Keratinocyte (primary cell): ENCODE measurements around the gene CHN2. TPM values are rescaled to one million over a fixed set of nuclear protein-coding genes. Genes with fewer than 3 reads are reported as not detected.

ENCODE experiments used
- DNase-seq: peaks from one replicate; pipeline ENCODE4 v3.0.0-alpha.2; 2011; ENCODE audit warnings: low read depth, missing footprints, low spot score
- FAIRE-seq: peaks from 2 replicates; lab custom pipeline; 2011; peaks lifted over from hg19 to GRCh38; lab: Jason Lieb, UNC
- H2AFZ ChIP-seq: 2 replicates; pipeline ENCODE4 v1.6.0; 2012; ENCODE audit warnings: low read length, control low read depth, inconsistent platforms; ENCODE audit not compliant: control insufficient read depth
- H3K27ac ChIP-seq: 2 replicates; pipeline ENCODE4 v1.5.1; 2011; ENCODE audit warnings: low read length; ENCODE audit not compliant: control insufficient read depth, insufficient read depth
- H3K27me3 ChIP-seq: 3 replicates; pipeline ENCODE4 v1.6.0; 2011; ENCODE audit warnings: low read length; ENCODE audit not compliant: control insufficient read depth, insufficient read depth; ENCODE audit errors: extremely low read depth
- H3K36me3 ChIP-seq, 2 experiments: 2 replicates in 1 of 2; 3 replicates in 1 of 2; pipeline ENCODE4 v1.5.1; 2011; ENCODE audit warnings: low read length in 2 of 2, mild to moderate bottlenecking in 1 of 2; ENCODE audit not compliant: control insufficient read depth in 2 of 2, insufficient read depth in 2 of 2; ENCODE audit errors: extremely low read depth in 1 of 2
- H3K4me1 ChIP-seq: 3 replicates; pipeline ENCODE4 v1.5.1; 2011; ENCODE audit warnings: low read length; ENCODE audit not compliant: control insufficient read depth, insufficient read depth; ENCODE audit errors: extremely low read depth
- H3K4me2 ChIP-seq: 3 replicates; pipeline ENCODE4 v1.6.0; 2011; ENCODE audit warnings: low read depth, low read length; ENCODE audit not compliant: control insufficient read depth, insufficient read depth; ENCODE audit errors: extremely low read depth
- H3K4me3 ChIP-seq, 3 experiments: fragments of 200-600 bp in 1 of 3; sonication (generic) in 1 of 3; 2 replicates in 2 of 3; 3 replicates in 1 of 3; pipeline ENCODE4 v1.5.1; 2011 to 2016; ENCODE audit warnings: low read length in 3 of 3, mild to moderate bottlenecking in 3 of 3, control low read depth in 2 of 3, inconsistent platforms in 1 of 3, low read depth in 1 of 3, mixed read lengths in 1 of 3, mixed run types in 1 of 3, moderate library complexity in 1 of 3; ENCODE audit not compliant: control insufficient read depth in 2 of 3, insufficient read depth in 2 of 3; ENCODE audit errors: extremely low read depth in 1 of 3
- H3K79me2 ChIP-seq: 2 replicates; pipeline ENCODE4 v1.6.0; 2012; ENCODE audit warnings: low read length; ENCODE audit not compliant: control insufficient read depth, insufficient read depth
- H3K9ac ChIP-seq: 3 replicates; pipeline ENCODE4 v1.6.0; 2011; ENCODE audit warnings: low read length; ENCODE audit not compliant: control insufficient read depth, insufficient read depth; ENCODE audit errors: extremely low read depth
- H3K9me1 ChIP-seq: 3 replicates; pipeline ENCODE4 v1.6.0; 2011; ENCODE audit warnings: low read length; ENCODE audit not compliant: control insufficient read depth, insufficient read depth; ENCODE audit errors: extremely low read depth
- H3K9me3 ChIP-seq: 2 replicates; pipeline ENCODE4 v1.5.1; 2012; ENCODE audit warnings: low read depth, low read length; ENCODE audit not compliant: control insufficient read depth
- H4K20me1 ChIP-seq: 3 replicates; pipeline ENCODE4 v1.6.0; 2011; ENCODE audit warnings: low read length; ENCODE audit not compliant: control insufficient read depth, insufficient read depth; ENCODE audit errors: extremely low read depth
- CTCF ChIP-seq, 3 experiments: IDR thresholded peaks in 1 of 3; conservative IDR thresholded peaks in 1 of 3; optimal IDR thresholded peaks in 1 of 3; 2 replicates in 2 of 3; 3 replicates in 1 of 3; pipeline versions ENCODE3 to v1.5.1; 2011; ENCODE audit warnings: low read length in 3 of 3, mild to moderate bottlenecking in 3 of 3, moderate library complexity in 2 of 3, control low read depth in 1 of 3, inconsistent platforms in 1 of 3; ENCODE audit not compliant: insufficient read depth in 2 of 3; ENCODE audit errors: extremely low read depth in 1 of 3
- EZH2 ChIP-seq: IDR thresholded peaks from one replicate; pipeline ENCODE4 v1.6.1; 2012; ENCODE audit warnings: inconsistent platforms, mild to moderate bottlenecking, low read length, moderate library complexity
- dilution Hi-C: fragments of 300-500 bp; cut with MboI; formaldehyde crosslinking; loops from one replicate; pipeline ENCODE4 v1.7.0; 2020; ENCODE audit warnings: low sequenced_read_pairs; ENCODE audit not compliant: extremely low pct_ligation_motif_present
- polyA plus RNA-seq, 5 experiments: library from polyadenylated mRNA; depleted of rRNA in 3 of 5; stranded (reverse) in 3 of 5; stranded (forward) in 1 of 5; unstranded in 1 of 5; fragments of >200 nt; gene quantifications; 1 replicate in 1 of 5; 2 replicates in 3 of 5; 3 replicates in 1 of 5; pipeline versions ENCODE4 v1.2.1 to v1.2.3, GENCODE V29; 2011 to 2012; ENCODE audit warnings: missing spikeins in 2 of 5, low read depth in 1 of 5, low replicate concordance in 1 of 5

CHN2 gene
- polyA plus RNA-seq, 1 donor (not counting 4 experiments of a cell fraction or from before 2014, with no cell fraction given): 1.8 TPM

GRCh38 chr7:29511337-29511736 lies 316.8 kb downstream of the CHN2 start:
- H3K27me3 ChIP-seq: no peaks in the 10 kb centered on the region
- no peak for TF ChIP-seq CTCF (optimal IDR thresholded peaks at IDR 0.05 in 1 of 3, IDR thresholded peaks at IDR 0.05 in 1 of 3, conservative IDR thresholded peaks at IDR 0.05 in 1 of 3; ENCODE audit: extremely low read depth in 1 of 3, insufficient read depth in 2 of 3, low read length in 3 of 3)
- no peak for TF ChIP-seq EZH2
- FAIRE-seq: no peak
- no peaks in the 10 kb centered on the region for H3K9me3 ChIP-seq
- H3K36me3 ChIP-seq: no peaks in the 10 kb centered on the region
- H3K9ac ChIP-seq: no peak overlapping the region
- no peaks in the 10 kb centered on the region for H3K4me1 ChIP-seq
- no peaks in the 10 kb centered on the region for H4K20me1 ChIP-seq
- DNase-seq: no peak
- no peaks in the 10 kb centered on the region for H3K79me2 ChIP-seq
- dilution Hi-C loops: no loop called here
- no peaks in the 10 kb centered on the region for H3K9me1 ChIP-seq
- no peak overlapping the region for H3K4me3 ChIP-seq
- H3K4me2 ChIP-seq: no peak overlapping the region
- no peak overlapping the region for H2AFZ ChIP-seq
- H3K27ac ChIP-seq: no peak overlapping the region

DNA sequence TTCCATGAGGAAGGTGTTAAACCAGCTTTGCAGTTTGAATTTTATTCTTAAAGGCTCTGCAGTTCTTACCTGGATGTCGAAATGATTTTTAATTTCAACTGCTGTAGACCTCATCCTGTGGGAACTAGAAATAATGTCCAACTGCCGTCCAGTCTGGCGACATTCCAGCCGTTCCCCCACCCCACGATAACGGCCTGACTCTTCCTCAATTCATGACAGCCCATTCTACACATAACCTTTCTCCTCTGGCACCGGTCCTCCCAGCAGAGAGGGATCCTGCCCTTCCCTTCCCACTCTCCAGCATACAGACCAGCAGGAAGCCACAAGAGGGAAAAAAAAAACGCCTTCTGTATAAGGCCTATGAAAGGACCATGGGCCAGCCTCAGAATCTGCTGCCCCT lies 317.3 kb downstream of the CHN2 start:
- dilution Hi-C loops: no loop called here
- no peak overlapping the region for H2AFZ ChIP-seq
- H3K4me1 ChIP-seq: no peaks in the 10 kb centered on the region
- no peak overlapping the region for H3K9ac ChIP-seq
- no peaks in the 10 kb centered on the region for H3K9me1 ChIP-seq
- no peak for TF ChIP-seq EZH2
- TF ChIP-seq CTCF (optimal IDR thresholded peaks at IDR 0.05 in 1 of 3, IDR thresholded peaks at IDR 0.05 in 1 of 3, conservative IDR thresholded peaks at IDR 0.05 in 1 of 3; ENCODE audit: extremely low read depth in 1 of 3, insufficient read depth in 2 of 3, low read length in 3 of 3): no peak
- H3K79me2 ChIP-seq: no peaks in the 10 kb centered on the region
- no peak overlapping the region for H3K4me3 ChIP-seq
- no peaks in the 10 kb centered on the region for H3K9me3 ChIP-seq
- no peak overlapping the region for H3K4me2 ChIP-seq
- no peaks in the 10 kb centered on the region for H3K36me3 ChIP-seq
- FAIRE-seq: no peak
- DNase-seq: no peak
- H3K27me3 ChIP-seq: no peaks in the 10 kb centered on the region
- H4K20me1 ChIP-seq: no peaks in the 10 kb centered on the region
- no peak overlapping the region for H3K27ac ChIP-seq
